ENCODE results near the gene USP19.

USP19 gene

DNA sequence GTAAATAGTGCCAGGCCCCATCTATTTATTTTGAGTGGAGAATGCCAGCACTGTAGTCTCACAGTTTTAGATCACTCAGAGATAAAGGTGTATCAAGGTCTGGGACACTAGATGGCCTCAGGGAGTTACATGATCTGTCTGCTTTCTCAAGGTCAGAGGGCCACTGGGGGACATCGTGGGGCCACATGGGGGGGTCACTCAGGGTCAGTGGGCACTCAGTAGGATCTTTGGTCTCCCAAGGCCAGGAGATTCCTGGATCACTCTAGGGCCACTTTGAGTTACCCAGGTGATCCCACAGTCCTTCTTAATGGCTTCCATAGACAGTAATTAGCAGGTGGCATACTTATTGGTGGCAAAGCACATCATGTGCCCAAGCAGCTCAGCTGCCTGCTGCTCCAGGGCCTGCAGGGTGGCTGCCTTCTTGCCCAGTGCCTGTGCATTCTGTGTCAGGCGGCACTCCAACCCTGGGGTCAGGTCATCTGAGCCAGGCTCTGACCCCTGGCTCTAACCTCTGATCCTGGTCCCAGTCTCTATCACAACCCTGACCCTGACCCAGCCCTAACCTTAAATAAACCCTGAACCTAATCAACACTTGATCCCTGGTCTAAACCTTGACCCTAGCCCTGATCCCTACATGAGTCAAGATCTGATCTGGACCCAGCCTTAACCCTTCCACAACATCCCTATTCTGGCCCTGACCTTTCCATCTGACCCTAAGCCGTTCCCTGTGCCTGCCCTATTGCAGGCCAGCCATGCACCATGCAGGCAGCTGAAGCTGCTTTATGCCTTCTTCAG lies 14.0 kb upstream of the USP19 start:
- DNase-seq = no peak

GRCh38 chr3:49133226-49133951 lies 12.8 kb upstream of the USP19 start:
- DNase-seq = no peak

GRCh38 chr3:49132437-49133225 lies 12.0 kb upstream of the USP19 start, which contains the start of gene LAMB2:
Gene LAMB2 (minus strand): TSS chr3:49133050. CDS start chr3:49132867, 183 bp downstream.
- DNase-seq = peak in 1 of 2 donors; percentile 17

GRCh38 chr3:49132073-49132436 lies 11.4 kb upstream of the USP19 start:
- no peak for DNase-seq

GRCh38 chr3:49131576-49131975 lies 11.0 kb upstream of the USP19 start:
- DNase-seq = no peak

- no peak for DNase-seq
These were observed 10.4 kb upstream of the USP19 start for GRCh38 chr3:49131040-49131439.

- peak in 1 of 2 donors; percentile 6 for DNase-seq
These were observed 4.5 kb upstream of the USP19 start for GRCh38 chr3:49124991-49125670.

GRCh38 chr3:49124203-49124602 lies 3.6 kb upstream of the USP19 start:
- no peak for DNase-seq

DNA sequence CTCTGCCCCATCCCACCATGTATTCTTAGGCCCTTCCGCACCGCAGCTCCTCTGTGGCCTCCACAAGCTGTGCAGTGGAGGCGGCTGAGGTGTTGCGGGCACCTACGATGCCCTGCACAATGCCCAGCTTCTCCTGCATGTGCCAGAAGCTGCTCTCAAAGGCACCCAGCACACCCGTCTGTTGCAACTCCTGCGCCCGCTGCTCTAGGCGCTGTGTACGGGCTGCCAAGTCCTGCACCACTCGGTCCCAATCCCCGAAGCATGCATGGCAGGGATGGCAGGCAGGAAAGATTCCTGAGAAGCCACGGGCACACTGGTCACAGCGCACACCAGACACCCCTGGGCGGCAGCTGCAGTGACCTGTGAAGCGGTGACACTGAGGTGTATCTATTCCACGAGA lies 3.1 kb upstream of the USP19 start:
- no peak for DNase-seq

DNA sequence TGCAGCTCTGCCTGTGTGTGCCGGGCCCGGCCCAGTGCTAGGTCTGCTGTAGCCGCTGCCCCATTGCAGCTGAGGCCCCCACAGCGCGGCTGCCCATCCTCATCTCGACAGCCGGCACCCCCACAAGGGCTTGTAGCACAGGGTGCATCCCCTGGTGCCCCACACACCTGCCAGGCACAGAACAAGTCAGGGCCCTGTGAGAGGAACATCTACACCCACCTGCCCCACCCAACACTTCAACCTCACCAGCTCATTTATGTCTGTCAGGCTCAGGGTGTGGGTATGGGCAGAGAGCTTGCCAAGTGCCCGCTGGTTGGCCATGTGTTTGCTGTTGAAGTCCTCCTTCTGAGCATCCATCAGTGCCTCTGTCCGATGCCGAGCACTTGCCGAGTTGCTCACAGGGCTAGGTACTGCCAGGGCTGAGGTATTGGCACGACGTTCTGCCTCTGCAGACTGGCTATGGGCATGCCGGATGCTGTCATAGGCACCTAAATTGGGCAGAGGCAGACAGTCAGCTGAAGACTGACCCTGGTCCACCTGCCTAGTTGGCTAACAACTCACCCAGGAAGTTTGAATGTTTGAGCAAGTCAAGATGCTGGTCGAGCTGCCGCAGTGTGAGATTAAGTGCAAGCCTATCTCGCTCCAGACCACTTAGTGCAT lies 2.4 kb upstream of the USP19 start:
- no peak for DNase-seq

- no peak for DNase-seq
These were observed 1.8 kb upstream of the USP19 start for GRCh38 chr3:49122451-49122850.

DNA sequence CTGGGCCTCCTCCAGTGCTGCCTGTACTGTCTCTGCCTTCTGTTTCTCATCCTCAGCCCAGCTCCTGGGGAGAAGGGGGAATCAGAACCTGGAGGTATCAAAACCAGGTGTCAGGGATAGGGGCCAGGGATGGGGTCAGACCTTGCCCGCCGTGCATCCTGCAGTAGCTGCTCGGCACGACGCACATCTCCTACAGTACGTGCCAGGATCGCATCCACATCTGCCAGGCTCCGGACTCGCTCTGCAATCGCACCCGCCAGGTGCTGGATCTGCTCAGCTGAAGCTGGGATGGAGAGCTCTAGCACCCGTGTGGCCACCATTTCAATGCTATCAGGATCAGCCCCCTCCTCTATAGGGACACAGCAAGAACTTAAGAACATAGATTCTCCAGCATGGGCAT lies 1.4 kb upstream of the USP19 start:
- no peak for DNase-seq

DNA sequence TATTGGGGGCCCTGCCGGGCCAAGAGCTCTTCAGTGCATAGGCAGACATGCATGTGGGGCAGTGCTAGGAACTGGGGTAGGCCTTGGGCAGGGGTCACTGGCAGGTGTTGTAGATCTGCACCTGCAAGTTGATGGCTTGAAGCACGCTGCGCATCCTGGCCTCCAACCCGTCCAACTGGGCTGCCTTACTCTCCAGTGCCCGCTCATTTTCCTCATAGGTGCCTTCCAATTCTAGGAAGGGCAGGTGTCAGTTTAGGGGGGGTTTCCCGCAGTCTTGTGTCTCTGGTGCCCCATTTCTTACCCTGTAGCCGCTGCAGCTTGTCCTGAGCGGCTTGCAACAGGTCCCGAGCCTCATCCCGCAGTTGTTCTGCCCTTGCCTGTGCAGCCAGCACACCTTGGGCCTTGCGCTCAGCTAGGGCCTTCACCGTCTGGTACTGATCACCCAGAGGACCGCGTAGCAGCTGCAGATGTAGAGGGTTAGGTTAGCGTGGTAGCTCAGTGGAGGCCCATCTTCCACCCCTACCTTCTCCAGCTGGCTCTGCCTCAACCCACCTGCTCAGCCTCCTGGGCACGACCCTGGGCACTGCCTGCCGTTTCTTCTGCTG lies 611 bp upstream of the USP19 start:
- no peak for DNase-seq

DNA sequence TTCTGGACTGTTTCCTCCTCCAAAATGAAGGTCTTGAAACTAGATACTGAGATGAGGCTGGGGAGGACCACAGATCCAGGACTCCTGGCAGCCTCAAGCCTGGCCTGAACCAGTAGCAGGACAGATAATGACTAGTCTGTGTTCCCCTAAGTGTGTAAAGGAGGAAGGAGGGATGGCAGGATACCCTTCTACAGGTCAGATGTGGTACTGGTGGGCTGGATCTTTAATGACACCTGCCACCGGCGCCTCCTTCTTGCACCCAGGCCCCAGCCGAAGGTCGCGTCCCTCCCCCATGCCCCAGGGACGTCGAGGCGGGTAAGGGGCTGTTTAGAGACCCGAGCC lies 556 bp downstream of the USP19 start:
- peak in 1 of 2 donors; percentile 22 for DNase-seq

DNA sequence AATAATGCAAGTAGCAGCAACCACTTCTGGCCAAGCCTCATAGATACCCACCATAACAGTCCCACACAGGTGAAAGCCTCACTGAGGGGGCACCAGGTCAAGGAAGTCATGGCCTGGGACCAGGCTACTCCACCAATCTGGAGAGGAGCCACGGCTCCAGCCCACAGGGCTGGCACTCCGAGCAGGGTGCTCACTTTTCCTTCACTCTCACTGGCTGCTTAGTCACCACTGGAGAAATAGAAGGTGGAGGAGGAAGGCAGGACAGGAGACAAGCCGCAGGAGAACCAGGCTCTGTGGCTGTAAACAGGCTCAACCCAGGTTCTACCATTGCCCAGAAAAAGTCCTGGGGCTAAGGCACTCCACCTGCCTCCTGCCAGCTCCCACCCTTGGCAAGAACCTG lies 1.2 kb downstream of the USP19 start:
- no peak for DNase-seq

GRCh38 chr3:49119036-49119435 lies 1.6 kb downstream of the USP19 start:
- DNase-seq = no peak

GRCh38 chr3:49112262-49112661 lies 8.4 kb downstream of the USP19 start:
- no peak for DNase-seq

- no peak for DNase-seq
These were observed 9.3 kb downstream of the USP19 start for GRCh38 chr3:49111347-49111746.

- DNase-seq = no peak
These were observed 9.8 kb downstream of the USP19 start for GRCh38 chr3:49110780-49111179.

DNA sequence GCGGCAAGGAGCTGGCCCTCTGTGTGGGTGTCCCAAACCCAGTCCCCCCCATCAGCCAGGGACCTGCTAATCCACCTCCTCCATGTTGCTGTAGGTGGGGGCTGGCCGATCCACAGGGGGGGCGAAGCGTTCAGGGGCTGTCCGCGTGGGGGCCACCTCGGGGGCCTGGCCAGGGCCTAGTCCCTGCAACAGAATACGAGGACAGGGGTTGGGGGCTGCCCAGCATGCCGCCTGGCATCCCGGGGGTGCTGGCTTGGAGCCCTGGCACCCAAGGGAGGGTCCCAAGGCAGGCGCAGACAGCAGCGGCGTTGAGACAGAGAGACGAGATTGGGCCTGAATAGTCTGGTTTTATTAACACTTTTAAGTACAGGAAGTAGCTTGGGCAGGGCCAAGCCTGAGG lies 12.3 kb downstream of the USP19 start:
- no peak for DNase-seq

DNA sequence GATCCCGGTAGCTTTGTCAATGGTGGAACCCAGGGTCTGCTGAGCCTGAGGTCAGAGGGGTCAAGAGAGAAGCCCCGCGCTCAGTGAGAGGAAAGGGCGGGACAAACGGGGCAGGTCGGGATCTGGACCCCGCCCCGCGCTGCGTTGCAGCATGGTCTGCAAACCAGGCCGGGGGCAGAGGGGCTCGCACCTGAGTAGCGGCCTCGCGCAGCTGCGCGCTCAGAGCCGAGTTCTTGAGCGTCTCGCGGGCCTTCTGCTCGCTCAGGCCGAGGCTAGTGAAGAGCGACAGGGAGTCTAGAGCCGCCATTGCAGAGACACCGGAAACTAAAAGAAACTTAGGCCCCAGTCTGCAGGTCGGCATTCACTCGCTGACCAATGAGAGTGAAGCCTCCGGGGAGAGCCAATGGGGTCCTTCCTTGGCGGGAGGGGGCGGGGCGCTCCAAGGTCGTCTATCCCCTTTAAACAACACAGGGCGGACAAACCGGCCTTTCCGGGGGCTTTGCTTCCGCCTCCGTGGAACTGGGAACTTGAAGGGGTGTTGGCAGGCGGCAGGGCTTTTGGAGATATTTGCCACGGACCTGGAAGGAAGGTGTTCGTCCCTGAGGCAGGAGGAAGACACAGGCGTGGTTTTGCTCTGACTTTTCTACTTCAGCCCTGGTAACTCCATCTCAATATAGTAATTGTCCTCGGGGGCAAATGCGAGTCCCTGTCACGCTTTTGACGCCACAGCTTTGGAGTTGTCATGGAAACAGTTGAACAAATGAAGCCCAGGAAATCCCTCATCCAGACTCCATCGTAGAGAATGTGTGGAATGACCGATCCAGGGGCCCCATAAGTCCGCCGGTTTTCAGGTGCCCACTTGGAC lies 16.0 kb downstream of the USP19 start, which contains the start of gene QARS1:
TSS of gene QARS1 (minus strand) at position 331 of the 865 bp plus-strand sequence. CDS start at position 307, 24 bp downstream.
- peak; percentile 91 to 92 for DNase-seq

Data from CD4-positive, alpha-beta T cell treated with Interleukin-4 for 1 hour (primary cell).